Liver (tissue), 9 donors: Measurements from ENCODE around the gene GPATCH8. TPM values are rescaled to one million over a fixed set of nuclear protein-coding genes. Genes with fewer than 3 reads are reported as not detected.

Experiments
- DNase-seq: peaks from one replicate; pipeline ENCODE4 v3.0.0-alpha.2; 2017; ENCODE audit warnings: low spot score
- H3K27ac ChIP-seq, 2 donors: one replicate each; pipeline ENCODE4 v1.7.0; 2013; ENCODE audit warnings: inconsistent platforms in 2 of 2, low read length in 2 of 2, control low read depth in 1 of 2, low read depth in 1 of 2, mild to moderate bottlenecking in 1 of 2
- H3K27me3 ChIP-seq, 4 donors: one replicate each; pipeline versions ENCODE4 v1.6.1 to v1.7.0; 2013; ENCODE audit warnings: low read length in 3 of 4, inconsistent platforms in 1 of 4, mild to moderate bottlenecking in 1 of 4, moderate library complexity in 1 of 4; ENCODE audit not compliant: control insufficient read depth in 4 of 4, insufficient read depth in 4 of 4
- H3K36me3 ChIP-seq, 4 donors: one replicate each; pipeline versions ENCODE4 v1.6.1 to v1.7.0; 2013; ENCODE audit warnings: low read length in 3 of 4, mild to moderate bottlenecking in 3 of 4, low read depth in 1 of 4, moderate library complexity in 1 of 4; ENCODE audit not compliant: control insufficient read depth in 4 of 4, insufficient read depth in 3 of 4
- H3K4me1 ChIP-seq, 4 donors: one replicate each; pipeline versions ENCODE4 v1.6.1 to v1.7.0; 2013; ENCODE audit warnings: low read length in 3 of 4, mild to moderate bottlenecking in 3 of 4, moderate library complexity in 1 of 4; ENCODE audit not compliant: control insufficient read depth in 4 of 4, insufficient read depth in 4 of 4
- H3K4me3 ChIP-seq, 3 donors: one replicate each; pipeline versions ENCODE4 v1.6.1 to v1.7.0; 2013; ENCODE audit warnings: low read length in 3 of 3, control low read depth in 1 of 3, low read depth in 1 of 3, mild to moderate bottlenecking in 1 of 3
- H3K9ac ChIP-seq, 2 donors: one replicate each; pipeline ENCODE4 v1.7.0; 2013; ENCODE audit warnings: low read length in 2 of 2, mild to moderate bottlenecking in 2 of 2, moderate library complexity in 2 of 2, control low read depth in 1 of 2, low read depth in 1 of 2
- H3K9me3 ChIP-seq, 4 donors: one replicate each; pipeline versions ENCODE4 v1.6.1 to v1.7.0; 2013; ENCODE audit warnings: low read length in 3 of 4; ENCODE audit not compliant: control insufficient read depth in 4 of 4
- FOXA1 ChIP-seq: IDR thresholded peaks from 2 replicates; pipeline ENCODE4 v1.6.1; 2016; ENCODE audit warnings: antibody characterized with exemption
- FOXA2 ChIP-seq: IDR thresholded peaks from 2 replicates; pipeline ENCODE4 v1.6.1; 2016; ENCODE audit warnings: antibody characterized with exemption
- GABPA ChIP-seq, 2 donors: IDR thresholded peaks in 1 of 2; conservative IDR thresholded peaks in 1 of 2; 2 replicates each; pipeline ENCODE4 v1.6.1; 2016; ENCODE audit warnings: antibody characterized with exemption in 2 of 2, mild to moderate bottlenecking in 1 of 2, moderate library complexity in 1 of 2
- HNF4A ChIP-seq, 2 donors: conservative IDR thresholded peaks; 2 replicates each; pipeline ENCODE4 v1.6.1; 2016; ENCODE audit warnings: antibody characterized with exemption in 2 of 2, mild to moderate bottlenecking in 2 of 2
- HNF4G ChIP-seq: IDR thresholded peaks from 2 replicates; pipeline ENCODE4 v1.6.1; 2016; ENCODE audit warnings: antibody characterized with exemption
- JUND ChIP-seq, 2 donors: IDR thresholded peaks; 2 replicates each; pipeline ENCODE4 v1.6.1; 2016; ENCODE audit warnings: antibody characterized with exemption in 2 of 2
- MAX ChIP-seq: IDR thresholded peaks from 2 replicates; pipeline ENCODE4 v1.6.1; 2016; ENCODE audit warnings: antibody characterized with exemption
- NR2F2 ChIP-seq: IDR thresholded peaks from 2 replicates; pipeline ENCODE4 v1.6.1; 2016; ENCODE audit warnings: antibody characterized with exemption
- RAD21 ChIP-seq, 2 donors: IDR thresholded peaks; 2 replicates each; pipeline ENCODE4 v1.6.1; 2016; ENCODE audit warnings: antibody characterized with exemption in 2 of 2, mild to moderate bottlenecking in 2 of 2
- REST ChIP-seq: IDR thresholded peaks from 2 replicates; pipeline ENCODE4 v1.6.1; 2016; ENCODE audit warnings: antibody characterized with exemption, mild to moderate bottlenecking
- SP1 ChIP-seq: IDR thresholded peaks from 2 replicates; pipeline ENCODE4 v1.6.1; 2018; ENCODE audit warnings: antibody characterized with exemption, mild to moderate bottlenecking
- TAF1 ChIP-seq: conservative IDR thresholded peaks from 2 replicates; pipeline ENCODE4 v1.6.1; 2016; ENCODE audit warnings: antibody characterized with exemption, mild to moderate bottlenecking
- YY1 ChIP-seq: IDR thresholded peaks from 2 replicates; pipeline ENCODE4 v1.6.1; 2016; ENCODE audit warnings: antibody characterized with exemption, mild to moderate bottlenecking
- WGBS: extraction: QIAGEN DNeasy Blood & Tissue Kit; methylation state at CpG from one replicate; pipeline ENCODE4 v1.1.7; 2013; 5-methylcytosine and 5-hydroxymethylcytosine counted together
- polyA plus RNA-seq, 2 donors: library from polyadenylated mRNA; stranded (reverse) in 1 of 2; unstranded in 1 of 2; fragments of 200-250 nt in 1 of 2; fragments of >200 nt in 1 of 2; fragmentation: Nextera tagmentation in 1 of 2; extraction: Ambion mirVana in 1 of 2; gene quantifications; one replicate each; pipeline versions ENCODE4 v1.2.1 to v1.2.3, GENCODE V29; 2013 to 2015
- total RNA-seq, 2 donors: library from RNA; depleted of rRNA; stranded (reverse); fragments of >200 nt; gene quantifications; one replicate each; pipeline ENCODE4 v1.2.3, GENCODE V29; 2014
- TF ChIP-seq, protein P1 (sequence below): fragments of 150-350 bp; IDR thresholded peaks from 2 replicates; pipeline ENCODE4 v1.5.1; 2017; ENCODE audit warnings: improper control_type of control experiment, low read depth, low read length; ENCODE audit not compliant: missing input control
- TF ChIP-seq, protein P2 (sequence below): IDR thresholded peaks from 2 replicates; pipeline ENCODE4 v1.6.1; 2016; ENCODE audit warnings: antibody characterized with exemption
- TF ChIP-seq, protein P3 (sequence below): IDR thresholded peaks from 2 replicates; pipeline ENCODE4 v1.6.1; 2016; ENCODE audit warnings: antibody characterized with exemption
- donor health status: healthy.
- donor health status: healthy.
- donor health status: healthy.
- donor health status: healthy.
- donor health status: healthy.

Gene GPATCH8
- total and polyA plus RNA-seq, 4 donors = 4.2 to 21.8 (median 9.9) TPM

DNA sequence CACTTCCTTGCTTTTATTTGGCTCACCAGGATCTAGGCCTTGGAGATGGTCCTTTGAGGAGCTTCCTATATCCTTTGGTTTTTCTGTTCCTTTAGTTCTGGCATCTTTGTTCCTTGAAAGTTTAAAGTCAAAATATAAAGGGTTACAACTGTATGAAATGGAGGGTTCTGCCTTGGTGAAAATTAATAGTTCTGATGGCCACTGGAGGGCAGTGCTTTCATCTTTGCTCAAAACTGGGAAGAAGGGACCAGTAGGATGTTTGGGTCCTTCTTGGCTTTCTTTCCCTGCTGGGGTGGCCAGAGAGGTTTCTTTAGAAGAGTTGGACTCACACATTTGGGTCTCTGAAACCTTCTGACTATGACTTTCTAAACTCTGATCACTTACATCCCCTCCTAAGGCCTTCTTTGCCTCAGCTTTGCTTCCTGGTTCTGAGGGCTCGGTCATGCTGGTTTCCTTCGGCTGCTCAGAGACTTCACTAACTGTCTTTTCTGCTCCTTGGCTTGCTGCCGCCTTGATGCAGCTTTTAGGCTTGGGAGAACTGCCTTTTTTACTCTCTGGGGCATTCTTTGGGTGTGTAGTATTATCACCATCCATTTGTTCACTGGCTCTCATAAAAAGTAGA lies 102.9 kb downstream of the GPATCH8 start:
- H3K4me1 ChIP-seq = no peaks in the 10 kb centered on the region
- no peak overlapping the region for H3K27ac ChIP-seq
- no peaks in the 10 kb centered on the region for H3K27me3 ChIP-seq
- no peak overlapping the region for H3K4me3 ChIP-seq
- no peaks in the 10 kb centered on the region for H3K9me3 ChIP-seq
- DNase-seq = no peak
- H3K36me3 ChIP-seq = peaks cover 12 to 44% (median 24%) of the 10 kb centered on the region in 4 donors
- WGBS = 94% methylated on average over 3 of the region's 3 CpGs
- H3K9ac ChIP-seq = no peak overlapping the region
- TF ChIP-seq, protein P1, sequence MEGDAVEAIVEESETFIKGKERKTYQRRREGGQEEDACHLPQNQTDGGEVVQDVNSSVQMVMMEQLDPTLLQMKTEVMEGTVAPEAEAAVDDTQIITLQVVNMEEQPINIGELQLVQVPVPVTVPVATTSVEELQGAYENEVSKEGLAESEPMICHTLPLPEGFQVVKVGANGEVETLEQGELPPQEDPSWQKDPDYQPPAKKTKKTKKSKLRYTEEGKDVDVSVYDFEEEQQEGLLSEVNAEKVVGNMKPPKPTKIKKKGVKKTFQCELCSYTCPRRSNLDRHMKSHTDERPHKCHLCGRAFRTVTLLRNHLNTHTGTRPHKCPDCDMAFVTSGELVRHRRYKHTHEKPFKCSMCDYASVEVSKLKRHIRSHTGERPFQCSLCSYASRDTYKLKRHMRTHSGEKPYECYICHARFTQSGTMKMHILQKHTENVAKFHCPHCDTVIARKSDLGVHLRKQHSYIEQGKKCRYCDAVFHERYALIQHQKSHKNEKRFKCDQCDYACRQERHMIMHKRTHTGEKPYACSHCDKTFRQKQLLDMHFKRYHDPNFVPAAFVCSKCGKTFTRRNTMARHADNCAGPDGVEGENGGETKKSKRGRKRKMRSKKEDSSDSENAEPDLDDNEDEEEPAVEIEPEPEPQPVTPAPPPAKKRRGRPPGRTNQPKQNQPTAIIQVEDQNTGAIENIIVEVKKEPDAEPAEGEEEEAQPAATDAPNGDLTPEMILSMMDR = peak; percentile 13
- TF ChIP-seq REST (no peak), RAD21 (IDR thresholded peaks at IDR 0.05) (peak; percentile 53 to 61)

GRCh38 chr17:44398692-44399691 lies 104.2 kb downstream of the GPATCH8 start:
- no peaks in the 10 kb centered on the region for H3K9me3 ChIP-seq
- 97% methylated on average over 41 of the region's 41 CpGs for WGBS
- no peaks in the 10 kb centered on the region for H3K4me1 ChIP-seq
- H3K27me3 ChIP-seq = no peaks in the 10 kb centered on the region
- no peak overlapping the region for H3K4me3 ChIP-seq
- DNase-seq = no peak
- H3K9ac ChIP-seq = no peak overlapping the region
- H3K36me3 ChIP-seq = peaks cover 12 to 40% (median 22%) of the 10 kb centered on the region in 4 donors
- no peak overlapping the region for H3K27ac ChIP-seq
- no peak for TF ChIP-seq NR2F2
- no peak for TF ChIP-seq SP1
- TF ChIP-seq, protein P2, sequence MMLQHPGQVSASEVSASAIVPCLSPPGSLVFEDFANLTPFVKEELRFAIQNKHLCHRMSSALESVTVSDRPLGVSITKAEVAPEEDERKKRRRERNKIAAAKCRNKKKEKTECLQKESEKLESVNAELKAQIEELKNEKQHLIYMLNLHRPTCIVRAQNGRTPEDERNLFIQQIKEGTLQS = no peak
- no peak for TF ChIP-seq HNF4A (conservative IDR thresholded peaks at IDR 0.05)
- TF ChIP-seq TAF1 = no peak
- TF ChIP-seq FOXA1 = no peak
- no peak for TF ChIP-seq HNF4G
- TF ChIP-seq FOXA2 = no peak
- TF ChIP-seq YY1 = no peak
- no peak for TF ChIP-seq GABPA (IDR thresholded peaks at IDR 0.05 in 1 of 2, conservative IDR thresholded peaks at IDR 0.05 in 1 of 2)
- no peak for TF ChIP-seq RAD21 (IDR thresholded peaks at IDR 0.05)
- no peak for TF ChIP-seq JUND (IDR thresholded peaks at IDR 0.05)
- TF ChIP-seq, protein P3, sequence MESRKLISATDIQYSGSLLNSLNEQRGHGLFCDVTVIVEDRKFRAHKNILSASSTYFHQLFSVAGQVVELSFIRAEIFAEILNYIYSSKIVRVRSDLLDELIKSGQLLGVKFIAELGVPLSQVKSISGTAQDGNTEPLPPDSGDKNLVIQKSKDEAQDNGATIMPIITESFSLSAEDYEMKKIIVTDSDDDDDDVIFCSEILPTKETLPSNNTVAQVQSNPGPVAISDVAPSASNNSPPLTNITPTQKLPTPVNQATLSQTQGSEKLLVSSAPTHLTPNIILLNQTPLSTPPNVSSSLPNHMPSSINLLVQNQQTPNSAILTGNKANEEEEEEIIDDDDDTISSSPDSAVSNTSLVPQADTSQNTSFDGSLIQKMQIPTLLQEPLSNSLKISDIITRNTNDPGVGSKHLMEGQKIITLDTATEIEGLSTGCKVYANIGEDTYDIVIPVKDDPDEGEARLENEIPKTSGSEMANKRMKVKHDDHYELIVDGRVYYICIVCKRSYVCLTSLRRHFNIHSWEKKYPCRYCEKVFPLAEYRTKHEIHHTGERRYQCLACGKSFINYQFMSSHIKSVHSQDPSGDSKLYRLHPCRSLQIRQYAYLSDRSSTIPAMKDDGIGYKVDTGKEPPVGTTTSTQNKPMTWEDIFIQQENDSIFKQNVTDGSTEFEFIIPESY = no peak
- no peak for TF ChIP-seq REST
- TF ChIP-seq MAX = no peak
